HCT116 (cell line): Measurements from ENCODE around the gene CDK4. TPM values are rescaled to one million over a fixed set of nuclear protein-coding genes. Genes with fewer than 3 reads are reported as not detected.
A peak's percentile ranks its signal among the peaks of the same experiment; 100 is the strongest.

Source experiments
- ATAC-seq: fragments of 200-7000 bp; cut with Tn5 transposase; 2 replicates; pipeline ENCODE4 v1.9.1; 2020; ENCODE audit warnings: mild to moderate bottlenecking, moderate library complexity
- BruUV-seq: library from RNA; stranded (reverse); fragments of 400-500 nt; replicated peaks from 2 replicates; lab custom pipeline; 2021; lab: Mats Ljungman, UMichigan
- CTCF ChIA-PET: fragments of 300-600 bp; sonication (Branson Sonifier 250); formaldehyde crosslinking; loops from one replicate; lab custom pipeline; 2021; ENCODE audit warnings: antibody characterized with exemption; lab: Charles Lee
- POLR2A ChIA-PET: fragments of 300-600, 350-600 bp; sonication (Branson Sonifier 250); formaldehyde crosslinking; loops from one replicate; lab custom pipeline; 2021; ENCODE audit warnings: antibody characterized with exemption; lab: Charles Lee
- RAD21 ChIA-PET, 2 experiments: fragments of 300-600 bp; sonication (Branson Sonifier 250); formaldehyde crosslinking; loops; one replicate each; lab custom pipeline; 2023; ENCODE audit warnings: low total read pairs in 2 of 2; ENCODE audit not compliant: uncharacterized antibody in 2 of 2, unreplicated experiment in 2 of 2, low non-redundant PET in 1 of 2; lab: Charles Lee
- DNase-seq: peaks from one replicate; pipeline ENCODE4 v3.0.0-alpha.2; 2010; ENCODE audit warnings: low read depth, low spot score
- H2AFZ ChIP-seq: fragments of 200-600 bp; shearing (Covaris generic), sonication (generic); 2 replicates; pipeline ENCODE4 v1.6.1; 2017; ENCODE audit warnings: low read depth, mixed run types, mixed read lengths, antibody characterized with exemption, low read length; ENCODE audit not compliant: poor library complexity, severe bottlenecking
- H3K27ac ChIP-seq: 2 replicates; pipeline ENCODE4 v1.5.1; 2012; ENCODE audit warnings: low read depth, low read length
- H3K27me3 ChIP-seq: fragments of 200-600 bp; sonication (generic); 2 replicates; pipeline ENCODE4 v1.6.1; 2016; ENCODE audit warnings: mixed run types, low read length, mixed read lengths; ENCODE audit not compliant: insufficient read depth
- H3K36me3 ChIP-seq, 2 experiments: fragments of 200-500 bp in 1 of 2; fragments of 200-600 bp in 1 of 2; sonication (Bioruptor generic) in 1 of 2; sonication (generic) in 1 of 2; 2 replicates each; pipeline versions ENCODE4 v1.5.1 to v1.6.1; 2014 to 2016; ENCODE audit warnings: low read length in 2 of 2, inconsistent platforms in 1 of 2, mixed read lengths in 1 of 2, mixed run types in 1 of 2; ENCODE audit not compliant: insufficient read depth in 2 of 2, control insufficient read depth in 1 of 2
- H3K4me1 ChIP-seq, 2 experiments: fragments of 200-600 bp in 1 of 2; sonication (generic) in 1 of 2; 2 replicates each; pipeline versions ENCODE4 v1.5.1 to v1.6.1; 2012 to 2017; ENCODE audit warnings: low read length in 2 of 2, inconsistent platforms in 1 of 2, mild to moderate bottlenecking in 1 of 2, mixed read lengths in 1 of 2, mixed run types in 1 of 2, moderate library complexity in 1 of 2; ENCODE audit not compliant: insufficient read depth in 2 of 2, control insufficient read depth in 1 of 2
- H3K4me2 ChIP-seq: fragments of 200-600 bp; sonication (generic); 2 replicates; pipeline ENCODE4 v1.6.1; 2017; ENCODE audit warnings: mixed run types, low read length, mixed read lengths
- H3K4me3 ChIP-seq, 2 experiments: fragments of 200-600 bp in 1 of 2; sonication (generic) in 1 of 2; replicated peaks in 1 of 2; 2 replicates each; pipeline ENCODE4 v1.5.1; 2011 to 2016; ENCODE audit warnings: low read length in 2 of 2, control low read depth in 1 of 2, low read depth in 1 of 2, mild to moderate bottlenecking in 1 of 2, mixed read lengths in 1 of 2, mixed run types in 1 of 2
- H3K79me2 ChIP-seq: fragments of 200-600 bp; sonication (generic); 2 replicates; pipeline ENCODE4 v1.6.1; 2017; ENCODE audit warnings: mild to moderate bottlenecking, mixed run types, low read length, moderate library complexity, mixed read lengths; ENCODE audit not compliant: insufficient read depth
- H3K9ac ChIP-seq: fragments of 200-600 bp; sonication (generic); 2 replicates; pipeline ENCODE4 v1.6.1; 2016; ENCODE audit warnings: low read length, mixed read lengths
- H3K9me2 ChIP-seq: fragments of 200-600 bp; sonication (generic), shearing (Covaris generic); 2 replicates; pipeline ENCODE4 v1.6.1; 2017; ENCODE audit warnings: mixed run types, mild to moderate bottlenecking, moderate library complexity; ENCODE audit not compliant: insufficient read depth
- H3K9me3 ChIP-seq, 2 experiments: fragments of 200-500 bp in 1 of 2; fragments of 200-600 bp in 1 of 2; sonication (Bioruptor generic) in 1 of 2; sonication (generic) in 1 of 2; 2 replicates each; pipeline ENCODE4 v1.6.1; 2014 to 2017; ENCODE audit warnings: low read length in 2 of 2, mixed read lengths in 2 of 2, inconsistent platforms in 1 of 2, low read depth in 1 of 2, mild to moderate bottlenecking in 1 of 2, mixed run types in 1 of 2, moderate library complexity in 1 of 2; ENCODE audit not compliant: control insufficient read depth in 1 of 2, insufficient read depth in 1 of 2
- H4K20me1 ChIP-seq: fragments of 200-600 bp; sonication (generic), shearing (Covaris generic); 2 replicates; pipeline ENCODE4 v1.6.1; 2017; ENCODE audit warnings: mixed run types, mild to moderate bottlenecking, moderate library complexity; ENCODE audit not compliant: insufficient read depth
- SP1 ChIP-seq: IDR thresholded peaks from 2 replicates; pipeline ENCODE4 v1.6.1; 2012; ENCODE audit warnings: low read depth
- intact Hi-C: fragments of 100-400 bp; cut with micrococcal nuclease; formaldehyde crosslinking; loops from 2 replicates; pipeline ENCODE4 v1.10.0; 2022
- total RNA-seq: library from RNA; stranded (reverse); gene quantifications from one replicate; pipeline ENCODE4 v1.2.1, GENCODE V29; 2021; ENCODE audit not compliant: unreplicated experiment
- TF ChIP-seq, protein P1 (sequence below): IDR thresholded peaks from 2 replicates; pipeline ENCODE4 v1.6.1; 2012
- TF ChIP-seq, protein P2 (sequence below), 3 experiments: fragments of 200-600 bp in 1 of 3; sonication (generic) in 1 of 3; IDR thresholded peaks in 2 of 3; conservative IDR thresholded peaks in 1 of 3; 2 replicates each; pipeline ENCODE4 v1.5.1; 2012 to 2017; ENCODE audit warnings: low read depth in 2 of 3, low read length in 2 of 3, antibody characterized with exemption in 1 of 3, borderline replicate concordance in 1 of 3, control low read depth in 1 of 3, mild to moderate bottlenecking in 1 of 3, mixed read lengths in 1 of 3, mixed run types in 1 of 3, moderate library complexity in 1 of 3; ENCODE audit not compliant: insufficient read depth in 1 of 3

Gene CDK4
- total RNA-seq, 1 experiment from 2014 or later = 206 TPM

DNA sequence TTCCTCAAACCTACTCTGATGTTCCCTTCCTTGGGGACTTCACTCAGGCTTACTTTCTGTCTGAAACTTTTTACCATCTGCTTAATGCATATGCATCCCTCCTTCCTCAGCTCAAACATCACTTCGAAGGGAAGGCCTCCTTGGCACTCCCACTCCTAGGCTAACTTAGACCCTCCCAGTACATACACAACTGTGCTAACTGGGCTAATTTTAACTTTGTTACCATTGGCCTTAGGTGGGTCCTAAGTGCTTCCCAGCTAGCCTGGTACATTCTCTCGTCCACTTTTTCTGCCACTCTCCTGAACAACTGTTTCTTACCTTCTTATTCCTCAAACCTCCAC is 24.1 kb upstream of the CDK4 start:
- TF ChIP-seq, protein P1, sequence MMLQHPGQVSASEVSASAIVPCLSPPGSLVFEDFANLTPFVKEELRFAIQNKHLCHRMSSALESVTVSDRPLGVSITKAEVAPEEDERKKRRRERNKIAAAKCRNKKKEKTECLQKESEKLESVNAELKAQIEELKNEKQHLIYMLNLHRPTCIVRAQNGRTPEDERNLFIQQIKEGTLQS = no peak
- BruUV-seq = no TSS peak
- Histone ChIP-seq H3K27ac (no peak overlapping the region), H3K9me2 (no peaks in the 10 kb centered on the region), H3K79me2 (peaks cover 15% of the 10 kb centered on the region), H3K4me1 (peaks cover 5 to 9% of the 10 kb centered on the region in 2 experiments; a peak in 3 of 4 replicates), H2AFZ (no peak overlapping the region), H3K27me3 (no peaks in the 10 kb centered on the region), H3K4me3 (no peak overlapping the region), H3K9ac (no peak overlapping the region), H3K9me3 (no peaks in the 10 kb centered on the region), H3K4me2 (no peak overlapping the region), H3K36me3 (no peaks in the 10 kb centered on the region; a peak in 1 of 4 replicates), H4K20me1 (no peaks in the 10 kb centered on the region)
- no peak for ATAC-seq
- DNase-seq = no peak
- POLR2A ChIA-PET = no interaction called here
- CTCF ChIA-PET = no interaction called here
- intact Hi-C loops = no loop called here
- RAD21 ChIA-PET = no interaction called here

DNA sequence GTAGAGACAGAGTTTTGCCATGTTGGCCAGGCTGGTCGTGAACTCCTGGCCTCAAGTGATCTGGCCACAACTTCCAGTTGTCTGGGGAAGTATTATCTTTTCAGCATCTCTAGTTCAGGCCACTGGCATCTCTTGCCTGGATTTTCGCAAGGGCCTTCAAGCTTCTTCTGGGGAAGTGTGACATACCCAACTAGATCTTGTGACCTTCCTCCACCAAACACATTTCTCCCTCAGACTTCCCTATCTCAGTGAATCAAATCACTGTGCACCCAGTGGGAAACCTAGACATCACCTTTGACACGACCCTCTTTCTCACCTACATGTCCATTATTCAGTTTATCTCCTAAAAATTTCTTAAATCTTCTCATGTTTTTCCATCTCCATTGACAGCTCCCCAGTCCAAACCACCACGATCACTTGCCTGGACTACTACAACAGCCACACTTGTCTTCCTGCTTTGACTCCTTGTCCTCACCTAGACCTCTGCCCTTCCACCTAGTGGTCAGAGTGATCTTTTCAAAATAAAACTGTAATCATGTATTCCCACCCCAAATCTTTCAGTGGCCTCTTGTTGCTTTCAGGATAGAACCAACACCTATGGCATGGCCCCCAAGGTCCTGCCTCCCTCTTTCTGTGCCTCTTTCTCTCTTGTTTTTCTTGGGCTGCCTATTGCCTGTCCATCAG is 23.6 kb upstream of the CDK4 start:
- intact Hi-C loops = no loop called here
- H3K79me2 ChIP-seq = peaks cover 20% of the 10 kb centered on the region
- H3K4me3 ChIP-seq = no peak overlapping the region
- no TSS peak for BruUV-seq
- H3K4me1 ChIP-seq = peaks cover 5 to 15% of the 10 kb centered on the region in 2 experiments; a peak in 3 of 4 replicates
- ATAC-seq (no peak), DNase-seq (no peak)
- ChIA-PET RAD21 (no interaction called here), POLR2A (no interaction called here), CTCF (interaction anchor here (0.7 to 1.2 kb wide), 2 partner anchors 27 to 115 kb away, joined by 3 to 4 read pairs; no protein-coding TSS in a partner anchor)
- no peaks in the 10 kb centered on the region for H3K9me2 ChIP-seq
- peaks cover 0 to 3% of the 10 kb centered on the region in 2 experiments; a peak in 1 of 4 replicates for H3K36me3 ChIP-seq
- no peaks in the 10 kb centered on the region for H3K9me3 ChIP-seq
- no peak overlapping the region for H2AFZ ChIP-seq
- TF ChIP-seq, protein P2, sequence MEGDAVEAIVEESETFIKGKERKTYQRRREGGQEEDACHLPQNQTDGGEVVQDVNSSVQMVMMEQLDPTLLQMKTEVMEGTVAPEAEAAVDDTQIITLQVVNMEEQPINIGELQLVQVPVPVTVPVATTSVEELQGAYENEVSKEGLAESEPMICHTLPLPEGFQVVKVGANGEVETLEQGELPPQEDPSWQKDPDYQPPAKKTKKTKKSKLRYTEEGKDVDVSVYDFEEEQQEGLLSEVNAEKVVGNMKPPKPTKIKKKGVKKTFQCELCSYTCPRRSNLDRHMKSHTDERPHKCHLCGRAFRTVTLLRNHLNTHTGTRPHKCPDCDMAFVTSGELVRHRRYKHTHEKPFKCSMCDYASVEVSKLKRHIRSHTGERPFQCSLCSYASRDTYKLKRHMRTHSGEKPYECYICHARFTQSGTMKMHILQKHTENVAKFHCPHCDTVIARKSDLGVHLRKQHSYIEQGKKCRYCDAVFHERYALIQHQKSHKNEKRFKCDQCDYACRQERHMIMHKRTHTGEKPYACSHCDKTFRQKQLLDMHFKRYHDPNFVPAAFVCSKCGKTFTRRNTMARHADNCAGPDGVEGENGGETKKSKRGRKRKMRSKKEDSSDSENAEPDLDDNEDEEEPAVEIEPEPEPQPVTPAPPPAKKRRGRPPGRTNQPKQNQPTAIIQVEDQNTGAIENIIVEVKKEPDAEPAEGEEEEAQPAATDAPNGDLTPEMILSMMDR (IDR thresholded peaks at IDR 0.05 in 2 of 3, conservative IDR thresholded peaks at IDR 0.05 in 1 of 3; ENCODE audit: borderline replicate concordance in 1 of 3, insufficient read depth in 1 of 3, low read depth in 2 of 3, low read length in 2 of 3) = peak in 1 of 3 experiments; percentile 28; a peak in 1 of 6 replicates
- TF ChIP-seq SP1 = no peak
- H3K9ac ChIP-seq = no peak overlapping the region
- no peaks in the 10 kb centered on the region for H3K27me3 ChIP-seq
- H3K27ac ChIP-seq = no peak overlapping the region
- no peaks in the 10 kb centered on the region for H4K20me1 ChIP-seq
- no peak overlapping the region for H3K4me2 ChIP-seq
